ENCODE data around the gene TUBA3E.
"Not testable (repeated sequence)": the region's sequence is repeated elsewhere in the genome, so short reads cannot be mapped to it uniquely, and the experiment has no call there.

TUBA3E gene

GRCh38 chr2:130190237-130190636, 8.0 kb downstream of the TUBA3E start:
- DNase-seq: no peak

GRCh38 chr2:130188958-130189357, 9.3 kb downstream of the TUBA3E start:
- not testable (repeated sequence) for DNase-seq

- DNase-seq: not testable (repeated sequence)
These were observed 10.1 kb downstream of the TUBA3E start for GRCh38 chr2:130187859-130188792.

GRCh38 chr2:130187268-130187667, 11.0 kb downstream of the TUBA3E start:
- DNase-seq: no peak

GRCh38 chr2:130186391-130186790, 11.8 kb downstream of the TUBA3E start:
- DNase-seq: no peak

GRCh38 chr2:130185896-130186295, 12.3 kb downstream of the TUBA3E start:
- DNase-seq: no peak

GRCh38 chr2:130185436-130185835, 12.8 kb downstream of the TUBA3E start:
- no peak for DNase-seq

GRCh38 chr2:130183512-130184373, 14.5 kb downstream of the TUBA3E start:
- no peak for DNase-seq

GRCh38 chr2:130182826-130183511, 15.3 kb downstream of the TUBA3E start:
- DNase-seq: not testable (repeated sequence)

- not testable (repeated sequence) for DNase-seq
These were observed 16.2 kb downstream of the TUBA3E start, which contains the start of gene MZT2B for GRCh38 chr2:130181880-130182682. TSS of gene MZT2B (plus strand) at chr2:130182262. CDS start at chr2:130182283, 21 bp downstream.

GRCh38 chr2:130181325-130181879, 16.8 kb downstream of the TUBA3E start, which contains the start of gene SMPD4:
TSS of gene SMPD4 (minus strand) at chr2:130181602. CDS start at chr2:130176592, 5,010 bp downstream.
- peak; percentile 63 for DNase-seq

GRCh38 chr2:130180404-130181324, 17.6 kb downstream of the TUBA3E start:
- DNase-seq: not testable (repeated sequence)

GRCh38 chr2:130174866-130175265, 23.4 kb downstream of the TUBA3E start:
- not testable (repeated sequence) for DNase-seq

GRCh38 chr2:130169896-130170295, 28.3 kb downstream of the TUBA3E start:
- DNase-seq: no peak

- DNase-seq: not testable (repeated sequence)
These were observed 29.1 kb downstream of the TUBA3E start for GRCh38 chr2:130169163-130169562.

GRCh38 chr2:130166611-130167010, 31.6 kb downstream of the TUBA3E start:
- DNase-seq: not testable (repeated sequence)

GRCh38 chr2:130165293-130166016, 32.8 kb downstream of the TUBA3E start:
- DNase-seq: no peak

- DNase-seq: no peak
These were observed 35.3 kb downstream of the TUBA3E start for GRCh38 chr2:130162968-130163367.

- DNase-seq: not testable (repeated sequence)
These were observed 35.8 kb downstream of the TUBA3E start for GRCh38 chr2:130162486-130162885.

Measured in SIG-M5 (cell line).